ENCODE data around the gene TEAD3.

TEAD3 gene

GRCh38 chr6:35512740-35513139, 15.9 kb upstream of the TEAD3 start, which contains the start of gene TULP1:
Gene TULP1, minus strand, starts transcription at chr6:35512896. Its CDS starts 38 bp downstream, at chr6:35512858.
- DNase-seq (ENCODE audit: low spot score), result no peak

GRCh38 chr6:35512006-35512405, 15.1 kb upstream of the TEAD3 start:
- DNase-seq (ENCODE audit: low spot score), result no peak

- no peak for DNase-seq (ENCODE audit: low spot score)
Measured at GRCh38 chr6:35511562-35511941, 14.7 kb upstream of the TEAD3 start.

GRCh38 chr6:35510916-35511561, 14.2 kb upstream of the TEAD3 start:
- DNase-seq (ENCODE audit: low spot score), result no peak

DNA sequence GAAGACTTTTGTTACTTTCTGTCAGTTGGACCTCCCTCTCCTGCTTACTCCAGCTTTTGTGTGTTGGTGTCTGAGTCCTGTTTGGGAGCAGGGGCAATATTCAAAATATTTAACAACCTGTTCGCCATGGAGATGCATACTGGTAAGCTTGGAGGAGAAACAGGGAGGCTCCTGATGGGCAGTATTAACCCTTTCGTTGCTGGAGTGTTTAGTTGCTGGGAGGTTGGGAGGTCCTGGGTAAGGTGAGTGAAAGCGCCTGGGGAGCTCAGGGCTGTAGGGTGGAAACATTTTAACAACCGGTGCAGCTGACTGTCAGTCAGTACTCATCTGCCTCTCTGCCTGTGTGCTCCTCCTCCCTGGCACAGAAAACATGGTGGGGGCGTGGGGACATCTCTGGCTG, 11.7 kb upstream of the TEAD3 start:
- no peak for DNase-seq (ENCODE audit: low spot score)

DNA sequence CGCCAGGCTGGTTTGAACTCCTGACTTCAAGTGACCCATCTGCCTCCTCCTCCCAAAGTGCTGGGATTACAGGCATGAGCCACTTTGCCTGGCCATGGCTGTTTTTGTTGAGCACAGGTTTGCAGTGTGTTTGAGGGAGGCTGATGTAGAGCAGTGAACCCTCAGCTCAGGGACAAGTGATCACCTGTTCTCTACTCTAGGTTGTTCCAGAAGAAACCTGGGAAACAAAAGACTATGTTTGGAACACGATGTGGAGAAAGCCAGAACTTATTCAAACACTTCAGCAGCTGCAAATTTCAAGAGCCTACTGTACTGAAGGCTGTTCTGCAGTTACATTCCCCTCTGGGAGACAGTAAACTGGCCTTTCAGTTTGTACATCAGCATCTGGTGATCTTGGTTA, 11.1 kb upstream of the TEAD3 start:
- DNase-seq (ENCODE audit: low spot score), result no peak

- DNase-seq (ENCODE audit: low spot score), result no peak
Measured at GRCh38 chr6:35507221-35507620, 10.3 kb upstream of the TEAD3 start.

DNA sequence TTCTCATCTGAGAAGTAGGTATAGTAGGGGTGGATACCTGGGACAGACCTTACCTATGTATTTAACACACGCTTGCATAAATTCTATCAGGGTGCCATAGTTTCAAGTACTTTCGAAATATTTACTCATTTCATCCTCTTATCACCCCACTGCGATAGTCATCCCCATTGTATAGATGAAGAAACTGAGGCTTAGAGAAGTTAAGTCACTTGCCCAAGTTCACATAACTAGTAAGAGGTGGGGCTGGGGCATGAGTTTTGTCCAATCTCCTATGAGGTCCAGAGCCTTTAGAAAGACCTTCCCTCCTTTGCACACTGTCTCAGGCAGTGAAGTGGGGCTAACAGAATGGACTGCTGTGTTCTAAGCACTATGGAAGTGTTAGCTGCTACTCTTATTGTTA, 9.7 kb upstream of the TEAD3 start:
- DNase-seq (ENCODE audit: low spot score), result no peak

GRCh38 chr6:35505999-35506412, 9.1 kb upstream of the TEAD3 start:
- no peak for DNase-seq (ENCODE audit: low spot score)

- DNase-seq (ENCODE audit: low spot score), result no peak
Measured at GRCh38 chr6:35503534-35503933, 6.7 kb upstream of the TEAD3 start.

- DNase-seq (ENCODE audit: low spot score), result no peak
Measured at GRCh38 chr6:35501784-35502183, 4.9 kb upstream of the TEAD3 start.

DNA sequence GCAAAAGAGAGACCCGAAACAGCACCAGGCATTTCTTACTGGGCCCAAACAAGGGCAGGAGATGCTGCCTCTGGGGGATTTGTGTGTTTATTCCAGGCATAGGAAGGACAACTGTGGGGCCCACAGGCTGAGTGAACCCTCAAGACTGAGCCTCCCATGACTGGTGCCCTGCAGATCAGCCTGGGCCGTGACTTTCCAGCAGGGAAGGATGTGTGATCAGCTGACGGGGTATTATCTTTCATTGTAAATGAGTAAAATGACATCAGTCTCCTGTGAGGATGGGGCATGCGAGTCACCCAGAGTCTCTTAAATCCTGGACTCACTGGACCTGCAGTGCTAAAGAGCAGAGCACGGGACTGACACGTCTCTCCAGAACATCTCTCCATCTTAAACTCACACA, 3.9 kb upstream of the TEAD3 start:
- DNase-seq (ENCODE audit: low spot score), result no peak

- no peak for DNase-seq (ENCODE audit: low spot score)
Measured at GRCh38 chr6:35499372-35499771, 2.5 kb upstream of the TEAD3 start.

DNA sequence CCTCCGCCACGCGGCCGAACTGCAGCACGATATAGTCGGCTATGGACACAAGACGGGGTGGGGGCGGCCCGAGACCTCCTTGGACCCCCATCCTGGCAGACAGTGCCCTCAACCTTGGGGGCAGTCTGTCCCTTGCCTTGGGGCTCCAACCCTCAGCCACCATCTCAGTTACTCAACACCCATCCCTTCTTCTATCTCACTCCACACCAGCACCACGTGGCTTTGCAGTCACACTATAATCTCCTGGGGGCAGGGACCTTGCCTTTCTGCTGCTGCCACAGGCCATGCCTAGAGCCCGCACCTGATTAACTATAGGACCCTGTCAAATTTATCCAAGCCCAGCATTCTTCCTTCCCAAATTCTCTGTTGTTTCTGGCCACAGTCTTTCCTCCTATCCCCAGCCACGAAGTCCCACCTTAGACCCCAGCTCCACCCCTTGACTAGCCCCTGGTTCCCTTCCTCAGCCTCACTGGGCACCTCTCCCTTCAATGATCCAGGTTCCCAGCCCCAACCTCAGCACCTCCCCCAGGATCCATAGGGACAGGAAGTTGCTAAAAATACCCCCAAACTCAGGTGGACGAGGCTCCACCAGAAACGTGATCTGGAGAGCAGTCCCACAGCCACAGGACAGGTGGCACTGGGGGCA, 1.7 kb upstream of the TEAD3 start:
- DNase-seq (ENCODE audit: low spot score), result no peak

- no peak for DNase-seq (ENCODE audit: low spot score)
Measured at GRCh38 chr6:35497571-35498421, 917 bp upstream of the TEAD3 start.

GRCh38 chr6:35496036-35496840, 641 bp downstream of the TEAD3 start:
- no peak for DNase-seq (ENCODE audit: low spot score)

GRCh38 chr6:35495258-35496035, 1.4 kb downstream of the TEAD3 start:
- DNase-seq (ENCODE audit: low spot score), result no peak

DNA sequence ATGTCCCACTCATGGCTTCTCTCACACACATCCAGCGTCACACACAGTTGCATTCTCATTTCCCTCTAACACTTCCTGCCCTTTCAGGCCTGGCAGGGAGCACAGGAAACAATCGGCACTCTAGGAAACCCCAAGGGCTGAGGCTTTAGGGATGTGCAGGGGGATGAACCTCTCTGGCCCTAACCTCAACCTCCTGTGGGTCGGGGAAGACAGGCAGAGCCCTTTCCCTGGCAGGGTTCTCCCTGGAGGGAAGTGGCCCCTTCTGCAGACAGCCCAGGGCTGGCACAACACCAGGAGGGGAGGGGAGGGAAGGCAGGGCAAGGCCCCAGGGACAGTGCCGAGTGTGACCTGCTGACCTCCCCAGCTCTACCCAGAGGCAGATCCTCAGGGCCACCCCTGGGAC, 2.7 kb downstream of the TEAD3 start:
- DNase-seq (ENCODE audit: low spot score), result no peak

- DNase-seq (ENCODE audit: low spot score), result no peak
Measured at GRCh38 chr6:35493307-35493983, 3.4 kb downstream of the TEAD3 start.

DNA sequence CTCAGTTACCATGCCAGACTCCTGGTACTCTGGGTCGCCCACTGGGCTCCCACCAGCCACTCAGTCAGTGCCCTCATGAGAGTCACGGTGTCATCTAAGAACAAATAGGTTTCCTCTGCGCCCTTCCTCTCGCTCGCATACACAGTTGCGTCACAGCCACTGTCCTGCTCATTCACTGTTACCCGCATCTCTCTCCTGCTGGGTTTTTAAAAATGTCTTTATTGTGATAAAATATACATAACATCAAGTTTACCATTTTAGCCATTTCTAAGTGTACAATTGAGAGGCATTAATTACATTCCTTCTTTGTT, 4.0 kb downstream of the TEAD3 start:
- DNase-seq (ENCODE audit: low spot score), result no peak
